MM.1S (cell line): ENCODE measurements around the gene EYA2.

Experiments used
- CTCF ChIP-seq: fragments of 300-600 bp; sonication (generic); IDR thresholded peaks from 2 replicates; pipeline ENCODE4 v1.5.1; 2016; ENCODE audit warnings: antibody characterized with exemption, low read length, mixed read lengths
- EZH2 ChIP-seq: fragments of 300-600 bp; sonication (generic); optimal IDR thresholded peaks from 2 replicates; pipeline ENCODE3; 2017; ENCODE audit warnings: low read depth, mild to moderate bottlenecking, antibody characterized with exemption, low read length, mixed read lengths

- TF ChIP-seq CTCF (no peak), EZH2 (no peak)
Measured at GRCh38 chr20:47154089-47154488, 259.4 kb downstream of the EYA2 start.
